ENCODE data around the gene AOC3.

AOC3 gene

GRCh38 chr17:42850954-42851353 is at the start of gene AOC3:
Gene AOC3, plus strand, starts transcription at chr17:42851199. Its CDS starts 145 bp downstream, at chr17:42851344.
- no peak for DNase-seq (ENCODE audit: low read depth)
- TF ChIP-seq CTCF (IDR thresholded peaks at IDR 0.05; ENCODE audit: low read length, missing control alignments), result no peak
- no peak within 1 kb of the TSS for H3K4me3 ChIP-seq (replicated peaks; ENCODE audit: low read depth, low read length)

- no peak for TF ChIP-seq CTCF (IDR thresholded peaks at IDR 0.05; ENCODE audit: low read length, missing control alignments)
- DNase-seq (ENCODE audit: low read depth), result no peak
- no peak overlapping the region for H3K4me3 ChIP-seq (replicated peaks; ENCODE audit: low read depth, low read length)
These were observed 47.7 kb upstream of the AOC3 start for GRCh38 chr17:42803074-42803883.

- DNase-seq (ENCODE audit: low read depth), result no peak
- TF ChIP-seq CTCF (IDR thresholded peaks at IDR 0.05; ENCODE audit: low read length, missing control alignments), result no peak
These were observed 46.1 kb upstream of the AOC3 start for GRCh38 chr17:42804918-42805367.

GRCh38 chr17:42806249-42806648 is 44.8 kb upstream of the AOC3 start:
- no peak for DNase-seq (ENCODE audit: low read depth)
- H3K4me3 ChIP-seq (replicated peaks; ENCODE audit: low read depth, low read length), result no peak overlapping the region
- TF ChIP-seq CTCF (IDR thresholded peaks at IDR 0.05; ENCODE audit: low read length, missing control alignments), result no peak

More at GRCh38 chr17:42804918-42805367, 46.1 kb upstream of the AOC3 start:
- no peak overlapping the region for H3K4me3 ChIP-seq (replicated peaks; ENCODE audit: low read depth, low read length)

GRCh38 chr17:42809250-42809649 is 41.7 kb upstream of the AOC3 start:
- TF ChIP-seq CTCF (IDR thresholded peaks at IDR 0.05; ENCODE audit: low read length, missing control alignments), result no peak
- peak; percentile 89 for DNase-seq (ENCODE audit: low read depth)
- no peak overlapping the region for H3K4me3 ChIP-seq (replicated peaks; ENCODE audit: low read depth, low read length)

GRCh38 chr17:42814633-42815399 is 36.2 kb upstream of the AOC3 start:
- DNase-seq (ENCODE audit: low read depth), result peak; percentile 95
- TF ChIP-seq CTCF (IDR thresholded peaks at IDR 0.05; ENCODE audit: low read length, missing control alignments), result no peak
- H3K4me3 ChIP-seq (replicated peaks; ENCODE audit: low read depth, low read length), result no peak overlapping the region

Measured in fibroblast of pulmonary artery (primary cell).